ENCODE measurements around the gene RPS6KA4.

DNA sequence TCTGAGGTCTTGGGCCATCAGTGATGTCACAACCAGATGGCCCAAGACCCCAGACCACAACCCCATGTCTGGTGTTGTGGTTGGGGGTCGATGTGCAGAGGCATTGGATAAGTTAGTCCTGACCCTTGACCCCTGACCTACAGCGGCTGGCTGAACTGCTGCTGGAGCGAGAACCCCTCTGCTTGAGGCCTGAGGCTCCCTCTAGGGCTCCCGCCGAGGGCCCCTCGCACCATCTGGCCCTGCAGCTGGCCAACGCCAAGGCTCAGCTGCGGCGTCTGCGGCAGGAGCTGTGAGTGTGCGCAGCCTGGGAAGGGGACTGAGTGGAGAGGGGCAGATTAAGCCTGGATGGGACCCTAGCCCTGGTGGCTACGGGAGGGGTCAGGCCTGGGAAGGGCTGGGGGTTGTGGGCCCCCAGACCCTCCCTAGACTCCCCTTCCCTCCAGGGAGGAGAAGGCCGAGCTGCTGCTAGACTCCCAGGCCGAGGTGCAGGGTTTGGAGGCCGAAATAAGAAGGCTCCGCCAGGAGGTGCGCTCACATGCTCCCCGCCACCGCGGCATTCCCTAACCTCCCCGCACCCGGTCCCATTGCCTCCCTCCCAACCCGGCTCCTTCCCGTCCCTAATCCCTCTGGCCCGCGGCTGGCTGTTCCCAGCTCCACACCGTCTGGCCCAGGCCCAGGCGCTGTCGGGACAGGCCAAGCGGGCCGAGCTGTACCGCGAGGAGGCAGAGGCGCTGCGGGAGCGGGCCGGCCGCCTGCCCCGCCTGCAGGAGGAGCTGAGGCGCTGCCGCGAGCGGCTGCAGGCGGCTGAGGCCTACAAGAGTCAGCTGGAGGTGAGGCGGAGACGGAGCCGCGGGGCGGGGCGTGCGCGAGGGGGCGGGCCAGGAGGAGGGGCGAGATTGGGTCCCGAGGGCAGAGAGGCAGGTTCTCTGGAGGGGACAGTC, 16.8 kb upstream of the RPS6KA4 start:
- no peak for TF ChIP-seq EP300 (IDR thresholded peaks at IDR 0.05)
- TF ChIP-seq, protein P1, sequence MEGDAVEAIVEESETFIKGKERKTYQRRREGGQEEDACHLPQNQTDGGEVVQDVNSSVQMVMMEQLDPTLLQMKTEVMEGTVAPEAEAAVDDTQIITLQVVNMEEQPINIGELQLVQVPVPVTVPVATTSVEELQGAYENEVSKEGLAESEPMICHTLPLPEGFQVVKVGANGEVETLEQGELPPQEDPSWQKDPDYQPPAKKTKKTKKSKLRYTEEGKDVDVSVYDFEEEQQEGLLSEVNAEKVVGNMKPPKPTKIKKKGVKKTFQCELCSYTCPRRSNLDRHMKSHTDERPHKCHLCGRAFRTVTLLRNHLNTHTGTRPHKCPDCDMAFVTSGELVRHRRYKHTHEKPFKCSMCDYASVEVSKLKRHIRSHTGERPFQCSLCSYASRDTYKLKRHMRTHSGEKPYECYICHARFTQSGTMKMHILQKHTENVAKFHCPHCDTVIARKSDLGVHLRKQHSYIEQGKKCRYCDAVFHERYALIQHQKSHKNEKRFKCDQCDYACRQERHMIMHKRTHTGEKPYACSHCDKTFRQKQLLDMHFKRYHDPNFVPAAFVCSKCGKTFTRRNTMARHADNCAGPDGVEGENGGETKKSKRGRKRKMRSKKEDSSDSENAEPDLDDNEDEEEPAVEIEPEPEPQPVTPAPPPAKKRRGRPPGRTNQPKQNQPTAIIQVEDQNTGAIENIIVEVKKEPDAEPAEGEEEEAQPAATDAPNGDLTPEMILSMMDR (IDR thresholded peaks at IDR 0.05): peak; percentile 36 to 82 (median 68)
